HEK293T (cell line): Measurements from ENCODE around the gene SYTL1.

ENCODE experiments used
- ARNT ChIP-seq: fragments of 450-650 bp; IDR thresholded peaks from 2 replicates; pipeline ENCODE4 v1.6.1; 2017; ENCODE audit warnings: mild to moderate bottlenecking
- BHLHE40 ChIP-seq: fragments of 450-650 bp; IDR thresholded peaks from 2 replicates; pipeline ENCODE4 v1.6.1; 2016; ENCODE audit warnings: mild to moderate bottlenecking, moderate library complexity, borderline replicate concordance
- SUZ12 ChIP-seq: fragments of 450-650 bp; IDR thresholded peaks from 2 replicates; pipeline ENCODE4 v1.6.1; 2016; ENCODE audit warnings: mild to moderate bottlenecking

- TF ChIP-seq SUZ12 (no peak), ARNT (no peak), BHLHE40 (no peak)
These were observed 27.2 kb downstream of the SYTL1 start for GRCh38 chr1:27368869-27369582.
